ENCODE results near the gene ESPL1. TPM values are rescaled to one million over a fixed set of nuclear protein-coding genes. Genes with fewer than 3 reads are reported as not detected.

Gene ESPL1
- total RNA-seq, result 0.73 TPM

DNA sequence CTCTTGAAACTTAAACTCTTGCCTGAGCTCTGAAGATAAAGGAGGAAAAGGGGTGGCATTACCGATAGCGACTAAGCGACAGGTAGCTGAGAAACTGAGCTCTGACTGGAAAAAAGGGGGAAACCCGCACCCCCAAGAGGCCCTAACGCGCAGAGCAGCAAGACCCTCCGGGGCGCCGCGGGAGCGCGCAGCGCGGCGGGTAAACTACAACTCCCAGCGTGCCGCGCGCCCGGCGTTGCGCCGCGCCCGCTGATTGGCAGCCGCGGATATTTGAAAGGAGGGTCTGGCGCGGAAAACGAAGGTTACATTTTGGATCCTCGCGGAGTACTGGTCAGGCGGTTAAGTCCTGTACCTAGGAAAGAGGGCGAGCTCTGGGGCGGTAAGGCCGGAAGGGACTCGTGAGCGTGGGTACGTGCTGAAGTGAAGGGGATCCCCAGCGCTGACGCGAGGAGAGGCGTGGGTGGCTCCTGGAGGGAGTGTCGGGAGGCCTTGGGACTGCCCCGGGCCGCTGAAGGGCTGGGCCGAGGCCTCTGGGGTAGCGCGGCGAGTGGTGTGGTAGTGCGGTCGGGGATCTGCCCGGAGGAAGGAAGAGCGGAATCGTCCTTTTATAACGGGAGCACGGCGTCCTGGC, at the start of gene ESPL1:
Gene ESPL1, plus strand, starts transcription at position 301 of the 631 bp plus-strand sequence. CDS start 468 bp downstream, outside the sequence.
- ATAC-seq, result peak; percentile 98
- DNase-seq (ENCODE audit: low spot score), result peak; percentile 71

DNA sequence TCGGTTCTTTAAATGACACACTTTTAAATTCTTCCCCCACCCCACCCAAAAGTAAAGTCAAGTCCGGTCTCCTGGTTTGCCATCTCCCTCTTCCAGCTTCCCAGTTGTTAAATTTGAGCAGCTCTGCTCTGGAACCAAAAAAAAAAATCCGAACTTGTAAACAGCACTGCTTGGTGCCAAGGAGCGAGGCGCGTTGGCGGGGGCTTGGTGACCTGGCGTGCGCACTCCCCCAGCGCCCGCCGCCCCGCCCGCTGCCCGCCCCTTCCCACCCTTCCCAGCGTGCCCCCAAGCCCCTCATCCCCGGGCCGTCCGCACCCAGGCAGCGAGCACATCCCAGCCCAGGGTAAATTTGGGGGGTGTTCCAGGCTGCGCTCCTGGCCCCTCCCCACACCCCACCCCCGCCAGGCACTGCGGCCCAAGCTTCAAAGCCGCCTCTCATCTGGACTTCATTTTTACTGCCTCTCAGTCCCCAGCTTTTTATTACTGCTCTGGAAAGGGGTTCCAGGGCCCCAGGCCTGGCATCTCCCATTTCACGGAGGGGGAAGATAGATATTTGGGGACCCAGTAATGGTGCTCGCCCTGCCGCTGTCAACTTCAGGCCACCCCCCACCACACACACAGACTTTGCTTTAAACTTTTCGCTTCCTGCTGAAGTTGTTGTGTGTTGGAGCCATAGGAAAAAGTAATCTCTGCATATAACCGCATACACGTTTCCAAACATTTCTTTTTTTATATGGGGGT, 49.4 kb upstream of the ESPL1 start:
- no peak for ATAC-seq
- no peak for DNase-seq (ENCODE audit: low spot score)

- no peak for ATAC-seq
- no peak for DNase-seq (ENCODE audit: low spot score)
Observed at GRCh38 chr12:53219292-53219955, 48.7 kb upstream of the ESPL1 start.

GRCh38 chr12:53219956-53220693, 48.0 kb upstream of the ESPL1 start:
- no peak for DNase-seq (ENCODE audit: low spot score)
- ATAC-seq, result peak; percentile 6

- ATAC-seq (peak; percentile 86), DNase-seq (ENCODE audit: low spot score) (peak; percentile 84)
Observed at GRCh38 chr12:53220694-53221202, 47.4 kb upstream of the ESPL1 start.

DNA sequence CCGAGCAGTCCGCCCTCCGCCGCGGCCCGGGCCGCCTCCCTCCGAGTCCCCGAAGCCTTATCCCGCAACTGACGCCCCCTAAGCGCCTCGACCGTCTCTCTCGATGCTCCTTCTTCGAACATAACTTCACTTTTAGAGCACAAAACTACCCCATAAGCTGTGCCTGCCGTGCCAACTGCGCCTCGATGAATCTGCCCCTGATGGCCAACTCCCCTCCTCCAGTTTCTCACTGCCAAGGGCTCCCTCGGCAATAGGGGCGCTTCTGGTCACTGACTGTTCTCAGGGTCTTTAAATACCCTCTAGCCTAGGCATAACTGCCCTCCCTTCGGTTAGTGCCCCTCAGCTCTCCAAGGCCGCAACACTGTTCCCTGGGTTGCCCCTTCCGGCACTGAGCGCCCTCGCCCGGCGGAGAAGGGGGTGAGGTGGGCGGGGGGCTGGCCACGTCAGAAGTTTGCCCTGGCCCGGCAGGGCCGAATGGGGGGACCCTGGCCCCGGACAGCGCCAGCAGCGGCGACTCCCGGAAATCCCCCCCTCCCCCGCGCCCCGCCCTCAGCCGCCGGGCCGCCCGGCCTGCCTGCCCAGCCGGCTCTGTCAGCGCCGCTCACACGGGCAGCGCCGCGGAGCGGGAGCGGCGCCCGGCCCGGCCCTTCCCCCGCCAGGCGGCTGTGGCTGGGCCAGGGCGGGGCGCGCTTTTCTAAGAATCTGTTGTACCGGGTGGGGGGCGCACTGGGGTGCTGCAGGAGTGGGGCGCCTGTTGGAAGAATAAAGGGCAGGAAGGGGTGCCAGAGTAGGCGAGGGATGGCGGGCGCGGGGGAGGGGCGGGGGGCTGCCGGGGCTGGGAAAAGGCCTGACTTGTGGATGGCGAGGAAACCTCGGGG, 46.7 kb upstream of the ESPL1 start:
- DNase-seq (ENCODE audit: low spot score), result peak; percentile 72
- ATAC-seq, result peak; percentile 76

DNA sequence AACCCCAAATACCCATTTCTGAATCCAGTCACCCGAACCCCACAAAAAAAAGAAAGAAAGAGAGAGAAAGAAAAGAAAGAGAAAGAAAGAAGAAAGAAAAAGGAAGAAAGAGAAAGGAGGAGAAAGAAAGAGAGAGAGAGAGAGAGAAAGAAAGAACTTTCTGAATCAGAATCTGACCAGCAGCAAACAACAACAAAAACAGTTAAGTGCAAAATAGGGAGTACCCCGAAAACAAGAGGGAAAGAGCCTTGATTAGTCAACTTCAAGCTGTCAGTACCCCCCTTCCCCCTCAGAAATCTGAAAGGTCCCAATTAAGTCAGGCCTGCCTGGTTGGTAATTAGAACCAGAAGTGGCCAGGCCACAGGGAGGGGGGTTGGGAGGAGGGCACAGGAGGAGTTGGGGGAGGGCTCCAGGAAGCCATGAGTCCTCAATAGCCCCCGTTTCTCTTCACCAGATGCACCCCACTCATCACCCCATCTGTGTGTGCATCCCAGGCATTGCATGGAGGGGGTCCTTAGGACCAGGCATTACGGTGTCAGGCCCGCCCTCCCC, 45.9 kb upstream of the ESPL1 start:
- no peak for DNase-seq (ENCODE audit: low spot score)
- no peak for ATAC-seq

- no peak for ATAC-seq
- DNase-seq (ENCODE audit: low spot score), result no peak
Observed at GRCh38 chr12:53222806-53223261, 45.3 kb upstream of the ESPL1 start.

DNA sequence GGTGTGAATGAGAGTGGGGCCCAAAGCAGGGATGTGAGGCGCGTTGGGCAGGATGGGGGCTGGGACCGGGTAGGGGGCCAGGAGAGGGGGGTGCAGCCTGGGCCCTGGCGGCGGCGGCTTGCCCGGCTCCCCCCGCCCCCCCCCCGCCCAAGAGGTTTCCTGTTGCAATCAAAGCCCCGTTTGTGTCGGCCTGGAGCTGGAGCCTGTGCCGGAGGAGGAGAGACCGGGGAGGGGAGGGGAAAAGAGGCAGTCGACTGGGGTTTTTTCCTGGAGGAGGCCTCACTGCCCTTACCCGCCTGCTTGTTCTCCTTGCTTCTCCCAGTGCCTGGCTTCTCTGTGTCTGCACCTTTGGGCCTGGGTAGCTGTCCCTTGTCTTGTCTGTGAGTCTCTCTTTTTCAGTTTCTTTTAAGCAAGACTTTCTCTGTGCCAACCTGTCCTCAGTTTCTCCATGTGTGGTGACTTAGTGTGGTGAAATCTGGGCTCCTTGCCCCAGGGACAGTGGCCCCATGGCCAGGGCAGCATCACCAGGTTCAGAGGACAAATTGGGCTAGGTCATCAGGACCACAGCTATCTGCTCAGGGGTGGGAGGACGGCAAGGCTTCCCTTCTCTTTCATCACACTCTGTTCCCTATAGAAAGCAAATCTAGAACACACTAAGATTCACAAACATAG, 44.6 kb upstream of the ESPL1 start:
- DNase-seq (ENCODE audit: low spot score) (no peak), ATAC-seq (no peak)

- DNase-seq (ENCODE audit: low spot score) (no peak), ATAC-seq (no peak)
Observed at GRCh38 chr12:53224061-53224896, 43.8 kb upstream of the ESPL1 start.

- DNase-seq (ENCODE audit: low spot score) (no peak), ATAC-seq (no peak)
Observed at GRCh38 chr12:53224897-53225634, 43.0 kb upstream of the ESPL1 start.

- ATAC-seq, result no peak
- no peak for DNase-seq (ENCODE audit: low spot score)
Observed at GRCh38 chr12:53225635-53226424, 42.3 kb upstream of the ESPL1 start.

GRCh38 chr12:53226815-53227214, 41.3 kb upstream of the ESPL1 start:
- ATAC-seq (no peak), DNase-seq (ENCODE audit: low spot score) (no peak)

DNA sequence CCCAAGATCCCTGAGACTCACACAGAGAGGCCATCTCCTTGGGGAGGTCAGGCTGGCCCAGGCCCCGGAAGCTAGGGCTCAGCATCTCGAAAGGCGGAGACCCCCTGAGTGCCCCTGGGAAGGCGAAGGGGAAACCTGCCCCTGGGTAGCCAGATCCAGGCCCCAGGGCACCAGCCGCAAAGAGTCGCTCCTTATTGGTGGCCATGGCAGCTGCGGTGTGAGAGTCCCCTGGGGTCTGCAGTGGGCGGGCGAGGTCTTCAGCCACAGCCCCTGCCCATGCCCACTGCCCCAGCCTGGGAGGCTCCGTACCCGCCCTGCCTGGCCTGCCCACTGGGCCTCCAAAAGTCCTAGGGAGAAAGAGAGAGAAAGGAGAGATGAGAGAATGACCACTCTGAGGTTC, 40.8 kb upstream of the ESPL1 start:
- no peak for DNase-seq (ENCODE audit: low spot score)
- no peak for ATAC-seq

DNA sequence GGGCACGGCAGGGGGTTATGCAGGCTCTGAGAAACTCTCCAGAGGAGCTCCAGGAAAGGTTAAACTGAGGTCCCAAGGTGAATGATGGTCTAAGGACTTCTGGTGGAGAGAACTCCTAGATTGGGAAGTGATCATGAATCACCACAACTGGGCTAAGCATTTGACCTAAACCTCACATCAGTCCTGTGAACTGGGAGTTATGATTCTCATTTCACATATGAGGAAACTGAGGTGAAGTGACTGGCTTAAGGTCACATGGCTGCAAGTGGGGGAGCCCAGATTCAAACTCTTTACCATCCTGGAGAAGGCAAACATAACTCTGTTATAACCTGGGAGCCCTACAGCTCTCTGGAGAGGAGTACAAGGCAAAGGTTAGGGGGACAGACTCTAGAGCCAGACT, 40.3 kb upstream of the ESPL1 start:
- no peak for DNase-seq (ENCODE audit: low spot score)
- ATAC-seq, result no peak

DNA sequence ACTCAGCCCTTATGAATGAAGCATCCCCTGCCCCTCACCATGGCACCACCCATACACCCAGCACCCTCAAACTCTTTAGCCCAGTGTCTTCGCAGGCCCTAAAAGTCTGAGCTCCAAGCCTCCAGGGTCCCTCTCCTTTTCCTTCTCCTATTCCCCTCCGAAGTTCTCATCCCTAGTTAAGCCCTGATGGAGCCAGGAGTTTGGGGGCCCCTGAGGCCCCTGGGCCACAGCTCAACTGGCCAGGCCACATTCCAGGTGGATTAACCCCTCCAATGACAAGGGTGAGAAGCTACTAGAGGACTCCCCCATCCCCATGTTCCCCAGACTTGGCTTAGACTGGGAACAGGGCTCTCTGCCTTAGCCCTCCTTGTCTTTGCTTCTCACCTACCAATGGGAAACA, 38.6 kb upstream of the ESPL1 start:
- ATAC-seq (no peak), DNase-seq (ENCODE audit: low spot score) (no peak)
